DMS114 treated with DMSO at 0.1 percent for 48 hours (cell line): ENCODE results near the gene CEBPG.

Source experiments
- DNase-seq: peaks from one replicate; lab custom pipeline; 2025; ENCODE audit not compliant: unreplicated experiment; lab: John Stamatoyannopoulos, UW

Gene CEBPG

GRCh38 chr19:33350538-33351309, 22.8 kb upstream of the CEBPG start:
- DNase-seq, result no peak

GRCh38 chr19:33355535-33355934, 18.0 kb upstream of the CEBPG start:
- no peak for DNase-seq

GRCh38 chr19:33357556-33357955, 16.0 kb upstream of the CEBPG start:
- no peak for DNase-seq

GRCh38 chr19:33358408-33358807, 15.1 kb upstream of the CEBPG start:
- no peak for DNase-seq

GRCh38 chr19:33359581-33359980, 13.9 kb upstream of the CEBPG start:
- no peak for DNase-seq

GRCh38 chr19:33362508-33363228, 10.8 kb upstream of the CEBPG start:
- DNase-seq, result no peak

- no peak for DNase-seq
Observed at GRCh38 chr19:33363476-33363875, 10.0 kb upstream of the CEBPG start.

- DNase-seq, result no peak
Observed at GRCh38 chr19:33365691-33366090, 7.8 kb upstream of the CEBPG start.

- DNase-seq, result no peak
Observed at GRCh38 chr19:33366127-33366526, 7.4 kb upstream of the CEBPG start.

- DNase-seq, result no peak
Observed at GRCh38 chr19:33366897-33367296, 6.6 kb upstream of the CEBPG start.

GRCh38 chr19:33368074-33368864, 5.2 kb upstream of the CEBPG start:
- no peak for DNase-seq

GRCh38 chr19:33370783-33371182, 2.7 kb upstream of the CEBPG start:
- no peak for DNase-seq

- DNase-seq, result no peak
Observed at GRCh38 chr19:33374236-33374714, 766 bp downstream of the CEBPG start.

GRCh38 chr19:33375156-33375836, 1.8 kb downstream of the CEBPG start:
- no peak for DNase-seq

- no peak for DNase-seq
Observed at GRCh38 chr19:33375837-33376159, 2.3 kb downstream of the CEBPG start.

- DNase-seq, result no peak
Observed at GRCh38 chr19:33376423-33376822, 2.9 kb downstream of the CEBPG start.

- no peak for DNase-seq
Observed at GRCh38 chr19:33376941-33377557, 3.5 kb downstream of the CEBPG start.

- DNase-seq, result no peak
Observed at GRCh38 chr19:33377586-33378475, 4.3 kb downstream of the CEBPG start.

- no peak for DNase-seq
Observed at GRCh38 chr19:33379151-33379829, 5.8 kb downstream of the CEBPG start.
